HCT116 (cell line): ENCODE data around the gene GNG4. TPM values are rescaled to one million over a fixed set of nuclear protein-coding genes. Genes with fewer than 3 reads are reported as not detected.

ENCODE experiments used
- ATAC-seq: fragments of 200-7000 bp; cut with Tn5 transposase; 2 replicates; pipeline ENCODE4 v1.9.1; 2020; ENCODE audit warnings: mild to moderate bottlenecking, moderate library complexity
- BruUV-seq: library from RNA; stranded (reverse); fragments of 400-500 nt; replicated peaks from 2 replicates; lab custom pipeline; 2021; lab: Mats Ljungman, UMichigan
- CTCF ChIA-PET: fragments of 300-600 bp; sonication (Branson Sonifier 250); formaldehyde crosslinking; loops from one replicate; lab custom pipeline; 2021; ENCODE audit warnings: antibody characterized with exemption; lab: Charles Lee
- POLR2A ChIA-PET: fragments of 300-600, 350-600 bp; sonication (Branson Sonifier 250); formaldehyde crosslinking; loops from one replicate; lab custom pipeline; 2021; ENCODE audit warnings: antibody characterized with exemption; lab: Charles Lee
- RAD21 ChIA-PET, 2 experiments: fragments of 300-600 bp; sonication (Branson Sonifier 250); formaldehyde crosslinking; loops; one replicate each; lab custom pipeline; 2023; ENCODE audit warnings: low total read pairs in 2 of 2; ENCODE audit not compliant: uncharacterized antibody in 2 of 2, unreplicated experiment in 2 of 2, low non-redundant PET in 1 of 2; lab: Charles Lee
- DNase-seq: peaks from one replicate; pipeline ENCODE4 v3.0.0-alpha.2; 2010; ENCODE audit warnings: low read depth, low spot score
- H2AFZ ChIP-seq: fragments of 200-600 bp; shearing (Covaris generic), sonication (generic); 2 replicates; pipeline ENCODE4 v1.6.1; 2017; ENCODE audit warnings: low read depth, mixed run types, mixed read lengths, antibody characterized with exemption, low read length; ENCODE audit not compliant: poor library complexity, severe bottlenecking
- H3K27ac ChIP-seq: 2 replicates; pipeline ENCODE4 v1.5.1; 2012; ENCODE audit warnings: low read depth, low read length
- H3K27me3 ChIP-seq: fragments of 200-600 bp; sonication (generic); 2 replicates; pipeline ENCODE4 v1.6.1; 2016; ENCODE audit warnings: mixed run types, low read length, mixed read lengths; ENCODE audit not compliant: insufficient read depth
- H3K36me3 ChIP-seq, 2 experiments: fragments of 200-500 bp in 1 of 2; fragments of 200-600 bp in 1 of 2; sonication (Bioruptor generic) in 1 of 2; sonication (generic) in 1 of 2; 2 replicates each; pipeline versions ENCODE4 v1.5.1 to v1.6.1; 2014 to 2016; ENCODE audit warnings: low read length in 2 of 2, inconsistent platforms in 1 of 2, mixed read lengths in 1 of 2, mixed run types in 1 of 2; ENCODE audit not compliant: insufficient read depth in 2 of 2, control insufficient read depth in 1 of 2
- H3K4me1 ChIP-seq, 2 experiments: fragments of 200-600 bp in 1 of 2; sonication (generic) in 1 of 2; 2 replicates each; pipeline versions ENCODE4 v1.5.1 to v1.6.1; 2012 to 2017; ENCODE audit warnings: low read length in 2 of 2, inconsistent platforms in 1 of 2, mild to moderate bottlenecking in 1 of 2, mixed read lengths in 1 of 2, mixed run types in 1 of 2, moderate library complexity in 1 of 2; ENCODE audit not compliant: insufficient read depth in 2 of 2, control insufficient read depth in 1 of 2
- H3K4me2 ChIP-seq: fragments of 200-600 bp; sonication (generic); 2 replicates; pipeline ENCODE4 v1.6.1; 2017; ENCODE audit warnings: mixed run types, low read length, mixed read lengths
- H3K4me3 ChIP-seq, 2 experiments: fragments of 200-600 bp in 1 of 2; sonication (generic) in 1 of 2; replicated peaks in 1 of 2; 2 replicates each; pipeline ENCODE4 v1.5.1; 2011 to 2016; ENCODE audit warnings: low read length in 2 of 2, control low read depth in 1 of 2, low read depth in 1 of 2, mild to moderate bottlenecking in 1 of 2, mixed read lengths in 1 of 2, mixed run types in 1 of 2
- H3K79me2 ChIP-seq: fragments of 200-600 bp; sonication (generic); 2 replicates; pipeline ENCODE4 v1.6.1; 2017; ENCODE audit warnings: mild to moderate bottlenecking, mixed run types, low read length, moderate library complexity, mixed read lengths; ENCODE audit not compliant: insufficient read depth
- H3K9ac ChIP-seq: fragments of 200-600 bp; sonication (generic); 2 replicates; pipeline ENCODE4 v1.6.1; 2016; ENCODE audit warnings: low read length, mixed read lengths
- H3K9me2 ChIP-seq: fragments of 200-600 bp; sonication (generic), shearing (Covaris generic); 2 replicates; pipeline ENCODE4 v1.6.1; 2017; ENCODE audit warnings: mixed run types, mild to moderate bottlenecking, moderate library complexity; ENCODE audit not compliant: insufficient read depth
- H3K9me3 ChIP-seq, 2 experiments: fragments of 200-500 bp in 1 of 2; fragments of 200-600 bp in 1 of 2; sonication (Bioruptor generic) in 1 of 2; sonication (generic) in 1 of 2; 2 replicates each; pipeline ENCODE4 v1.6.1; 2014 to 2017; ENCODE audit warnings: low read length in 2 of 2, mixed read lengths in 2 of 2, inconsistent platforms in 1 of 2, low read depth in 1 of 2, mild to moderate bottlenecking in 1 of 2, mixed run types in 1 of 2, moderate library complexity in 1 of 2; ENCODE audit not compliant: control insufficient read depth in 1 of 2, insufficient read depth in 1 of 2
- H4K20me1 ChIP-seq: fragments of 200-600 bp; sonication (generic), shearing (Covaris generic); 2 replicates; pipeline ENCODE4 v1.6.1; 2017; ENCODE audit warnings: mixed run types, mild to moderate bottlenecking, moderate library complexity; ENCODE audit not compliant: insufficient read depth
- CBX3 ChIP-seq: IDR thresholded peaks from 2 replicates; pipeline ENCODE4 v1.6.1; 2012; ENCODE audit warnings: low read depth
- CEBPB ChIP-seq: IDR thresholded peaks from 2 replicates; pipeline ENCODE4 v1.6.1; 2012; ENCODE audit warnings: low read depth
- EGR1 ChIP-seq: IDR thresholded peaks from 2 replicates; pipeline ENCODE4 v1.6.1; 2012; ENCODE audit warnings: low read depth
- ELF1 ChIP-seq: IDR thresholded peaks from 2 replicates; pipeline ENCODE4 v1.6.1; 2012; ENCODE audit warnings: low read depth, borderline replicate concordance
- EZH2 ChIP-seq: fragments of 200-600 bp; sonication (generic); IDR thresholded peaks from 2 replicates; pipeline ENCODE4 v1.6.1; 2017; ENCODE audit warnings: antibody characterized with exemption, mixed run types
- JUND ChIP-seq: IDR thresholded peaks from 2 replicates; pipeline ENCODE4 v1.6.1; 2012
- POLR2AphosphoS5 ChIP-seq: IDR thresholded peaks from 2 replicates; pipeline ENCODE4 v1.6.1; 2011; ENCODE audit warnings: mild to moderate bottlenecking, low read depth, low read length, moderate library complexity
- RAD21 ChIP-seq: IDR thresholded peaks from 2 replicates; pipeline ENCODE4 v1.6.1; 2012; ENCODE audit warnings: low read depth, mild to moderate bottlenecking
- SIN3A ChIP-seq: IDR thresholded peaks from 2 replicates; pipeline ENCODE4 v1.6.1; 2012; ENCODE audit warnings: low read depth
- YY1 ChIP-seq: IDR thresholded peaks from 2 replicates; pipeline ENCODE4 v1.6.1; 2011; ENCODE audit warnings: low read length, low read depth, moderate library complexity, mild to moderate bottlenecking; ENCODE audit not compliant: insufficient replicate concordance; ENCODE audit errors: extremely low read depth
- ZFX ChIP-seq: fragments of 450-650 bp; IDR thresholded peaks from 2 replicates; pipeline ENCODE4 v1.6.1; 2017
- ZNF274 ChIP-seq: fragments of 200-500 bp; sonication (Bioruptor generic); IDR thresholded peaks from 2 replicates; pipeline ENCODE4 v1.6.1; 2014; ENCODE audit warnings: mild to moderate bottlenecking, low read depth, low read length, inconsistent platforms
- intact Hi-C: fragments of 100-400 bp; cut with micrococcal nuclease; formaldehyde crosslinking; loops from 2 replicates; pipeline ENCODE4 v1.10.0; 2022
- total RNA-seq: library from RNA; stranded (reverse); gene quantifications from one replicate; pipeline ENCODE4 v1.2.1, GENCODE V29; 2021; ENCODE audit not compliant: unreplicated experiment
- TF ChIP-seq, protein P1 (sequence below): IDR thresholded peaks from 2 replicates; pipeline ENCODE4 v1.6.1; 2012
- TF ChIP-seq, protein P2 (sequence below): IDR thresholded peaks from 2 replicates; pipeline ENCODE4 v1.6.1; 2012
- TF ChIP-seq, protein P3 (sequence below): IDR thresholded peaks from 2 replicates; pipeline ENCODE4 v1.6.1; 2011; ENCODE audit warnings: mild to moderate bottlenecking, low read length, moderate library complexity; ENCODE audit not compliant: insufficient replicate concordance; ENCODE audit errors: extremely low read depth

Gene GNG4
- total RNA-seq, 1 experiment from 2014 or later = 10.6 TPM

DNA sequence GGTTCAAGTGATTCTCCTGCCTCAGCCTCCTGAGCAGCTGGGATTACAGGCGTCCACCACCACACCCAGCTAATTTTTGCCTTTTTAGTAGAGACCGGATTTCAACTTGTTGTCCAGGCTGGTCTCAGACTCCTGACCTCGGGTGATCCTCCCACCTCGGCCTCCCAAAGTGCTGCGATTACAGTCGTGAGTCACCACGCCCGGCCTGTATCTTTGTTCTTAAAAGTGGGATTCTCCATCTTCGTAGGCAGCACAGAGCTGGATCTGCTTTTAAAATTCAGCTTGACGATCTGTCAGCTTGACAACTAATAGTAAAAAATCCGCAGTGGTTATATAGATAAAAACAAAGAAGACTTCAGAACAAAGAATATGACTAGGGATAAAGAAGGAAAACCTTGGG is 2.8 kb upstream of the GNG4 start:
- ATAC-seq = no peak
- Histone ChIP-seq H3K4me1 (peaks cover 0 to 6% of the 10 kb centered on the region in 2 experiments; a peak in 2 of 4 replicates), H3K79me2 (no peaks in the 10 kb centered on the region)
- TF ChIP-seq JUND (no peak), RAD21 (no peak), ZFX (no peak), ZNF274 (no peak), EZH2 (no peak)
- TF ChIP-seq, protein P1, sequence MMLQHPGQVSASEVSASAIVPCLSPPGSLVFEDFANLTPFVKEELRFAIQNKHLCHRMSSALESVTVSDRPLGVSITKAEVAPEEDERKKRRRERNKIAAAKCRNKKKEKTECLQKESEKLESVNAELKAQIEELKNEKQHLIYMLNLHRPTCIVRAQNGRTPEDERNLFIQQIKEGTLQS = no peak
- TF ChIP-seq, protein P2, sequence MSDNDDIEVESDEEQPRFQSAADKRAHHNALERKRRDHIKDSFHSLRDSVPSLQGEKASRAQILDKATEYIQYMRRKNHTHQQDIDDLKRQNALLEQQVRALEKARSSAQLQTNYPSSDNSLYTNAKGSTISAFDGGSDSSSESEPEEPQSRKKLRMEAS = no peak
- TF ChIP-seq, all 23 proteins: peak for 0
- RAD21 ChIA-PET = no interaction called here
- Histone ChIP-seq H3K27me3 (no peaks in the 10 kb centered on the region), H3K36me3 (no peaks in the 10 kb centered on the region), H3K4me2 (no peak overlapping the region), H3K4me3 (no peak overlapping the region), H3K9me3 (no peaks in the 10 kb centered on the region), H2AFZ (no peak overlapping the region), H4K20me1 (no peaks in the 10 kb centered on the region), H3K27ac (no peak overlapping the region), H3K9ac (no peak overlapping the region), H3K9me2 (no peaks in the 10 kb centered on the region)
- CTCF ChIA-PET = no interaction called here
- BruUV-seq = no TSS peak
- DNase-seq = no peak
- intact Hi-C loops = no loop called here
- POLR2A ChIA-PET = no interaction called here

DNA sequence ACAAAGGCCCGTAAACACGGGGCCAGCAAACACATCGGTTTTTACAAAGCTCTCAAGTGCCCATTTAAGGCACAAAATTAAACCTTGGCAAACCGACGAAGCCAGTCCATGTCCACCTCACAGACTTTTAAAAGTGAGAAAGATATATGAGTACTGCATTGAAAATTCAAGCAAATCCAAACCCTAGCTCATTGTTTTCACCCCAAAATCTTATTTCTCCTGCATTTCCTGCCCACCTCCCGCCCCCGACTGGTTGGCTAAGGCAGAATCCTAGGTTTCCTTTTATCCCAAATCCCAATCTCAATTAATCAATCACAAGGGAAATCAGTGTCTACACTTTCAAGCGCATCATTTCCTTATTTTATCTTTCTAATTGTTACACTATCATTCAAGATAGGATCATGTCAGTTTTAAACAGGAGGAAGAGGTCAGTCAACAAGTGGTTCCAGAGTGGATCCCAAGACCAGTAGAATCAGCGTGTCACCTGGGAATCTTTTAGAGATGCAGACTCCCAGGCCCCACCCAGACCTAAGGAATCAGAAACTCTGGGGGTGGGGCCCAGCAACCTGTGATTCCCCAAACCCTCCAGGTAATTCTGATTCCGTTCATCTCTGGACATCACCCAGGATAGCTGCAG is 1.7 kb upstream of the GNG4 start:
- no peaks in the 10 kb centered on the region for H4K20me1 ChIP-seq
- POLR2A ChIA-PET = no interaction called here
- no TSS peak for BruUV-seq
- CTCF ChIA-PET = no interaction called here
- no peaks in the 10 kb centered on the region for H3K79me2 ChIP-seq
- no peak overlapping the region for H2AFZ ChIP-seq
- no peak overlapping the region for H3K27ac ChIP-seq
- H3K27me3 ChIP-seq = no peaks in the 10 kb centered on the region
- no peak for DNase-seq
- no peaks in the 10 kb centered on the region for H3K9me2 ChIP-seq
- RAD21 ChIA-PET = no interaction called here
- intact Hi-C loops = no loop called here
- H3K9ac ChIP-seq = no peak overlapping the region
- H3K9me3 ChIP-seq = no peaks in the 10 kb centered on the region
- H3K36me3 ChIP-seq = no peaks in the 10 kb centered on the region
- no peak for ATAC-seq
- peaks cover 0 to 6% of the 10 kb centered on the region in 2 experiments; a peak in 2 of 4 replicates for H3K4me1 ChIP-seq
- H3K4me3 ChIP-seq = no peak overlapping the region
- H3K4me2 ChIP-seq = no peak overlapping the region
- TF ChIP-seq, protein P2 = no peak
- no peak for TF ChIP-seq EGR1
- no peak for TF ChIP-seq ELF1
- TF ChIP-seq CEBPB = no peak
- TF ChIP-seq ZNF274 = no peak
- TF ChIP-seq, protein P1 = no peak
- TF ChIP-seq YY1 = no peak
- TF ChIP-seq, protein P3, sequence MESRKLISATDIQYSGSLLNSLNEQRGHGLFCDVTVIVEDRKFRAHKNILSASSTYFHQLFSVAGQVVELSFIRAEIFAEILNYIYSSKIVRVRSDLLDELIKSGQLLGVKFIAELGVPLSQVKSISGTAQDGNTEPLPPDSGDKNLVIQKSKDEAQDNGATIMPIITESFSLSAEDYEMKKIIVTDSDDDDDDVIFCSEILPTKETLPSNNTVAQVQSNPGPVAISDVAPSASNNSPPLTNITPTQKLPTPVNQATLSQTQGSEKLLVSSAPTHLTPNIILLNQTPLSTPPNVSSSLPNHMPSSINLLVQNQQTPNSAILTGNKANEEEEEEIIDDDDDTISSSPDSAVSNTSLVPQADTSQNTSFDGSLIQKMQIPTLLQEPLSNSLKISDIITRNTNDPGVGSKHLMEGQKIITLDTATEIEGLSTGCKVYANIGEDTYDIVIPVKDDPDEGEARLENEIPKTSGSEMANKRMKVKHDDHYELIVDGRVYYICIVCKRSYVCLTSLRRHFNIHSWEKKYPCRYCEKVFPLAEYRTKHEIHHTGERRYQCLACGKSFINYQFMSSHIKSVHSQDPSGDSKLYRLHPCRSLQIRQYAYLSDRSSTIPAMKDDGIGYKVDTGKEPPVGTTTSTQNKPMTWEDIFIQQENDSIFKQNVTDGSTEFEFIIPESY = no peak
- no peak for TF ChIP-seq SIN3A
- TF ChIP-seq CBX3 = no peak
- no peak for TF ChIP-seq POLR2AphosphoS5
